Measurements from ENCODE around the gene CHST11. TPM values are rescaled to one million over a fixed set of nuclear protein-coding genes. Genes with fewer than 3 reads are reported as not detected.

The CHST11 gene
- total RNA-seq, 1 experiment from 2014 or later, result 6.7 TPM

DNA sequence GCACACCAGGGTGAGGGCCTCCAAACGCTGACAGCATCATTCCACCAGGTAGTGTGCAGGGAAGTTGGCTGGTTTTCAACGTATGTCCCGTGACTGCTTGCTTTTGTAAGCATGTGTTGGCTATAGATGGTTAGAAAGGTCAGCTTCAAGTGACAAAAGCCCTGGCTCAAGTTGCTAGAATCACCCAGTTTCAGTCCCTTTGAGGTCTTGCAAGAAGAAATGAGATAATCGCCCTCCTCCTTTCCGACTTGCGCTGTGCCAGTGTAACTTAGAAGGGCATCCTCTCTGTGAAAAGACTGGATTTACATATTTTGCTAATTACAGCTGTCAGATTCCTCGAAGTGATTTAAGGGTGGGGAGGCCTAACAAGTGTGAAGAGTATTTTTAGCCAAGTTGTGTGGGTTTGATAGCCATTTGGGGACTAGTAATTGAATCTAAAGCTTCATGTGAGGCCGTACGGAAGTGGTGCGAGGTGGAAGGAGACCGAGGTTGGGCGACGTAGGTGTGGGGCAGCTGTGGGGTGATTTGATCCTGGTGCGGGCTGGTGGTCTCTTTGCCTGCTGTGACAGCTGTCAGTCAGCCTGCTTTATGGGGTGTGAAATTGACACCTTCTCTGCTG, 94.7 kb downstream of the CHST11 start:
- Histone ChIP-seq H2BK5ac (ENCODE audit: insufficient read length, low read length) (no peak overlapping the region), H3K27me3 (ENCODE audit: insufficient read depth, low read length) (no peaks in the 10 kb centered on the region; the same call in 1 of the 2 replicates), H2BK120ac (ENCODE audit: low read depth, low read length, poor library complexity, severe bottlenecking) (no peak overlapping the region), H3K9ac (ENCODE audit: extremely low read depth, insufficient read length, low read length) (no peak overlapping the region), H2BK20ac (ENCODE audit: low read depth, low read length, poor library complexity, severe bottlenecking) (no peak overlapping the region), H3K79me1 (ENCODE audit: insufficient read depth, low read depth, low read length, poor library complexity, severe bottlenecking) (no peaks in the 10 kb centered on the region), H3T11ph (ENCODE audit: low read length) (no peak overlapping the region), H3K27ac (ENCODE audit: insufficient read length, low read depth, low read length) (no peak overlapping the region), H3K79me2 (ENCODE audit: insufficient read depth, low read length) (no peaks in the 10 kb centered on the region), H3K23ac (ENCODE audit: insufficient read length, low read depth, low read length) (no peak overlapping the region), H4K20me1 (ENCODE audit: control insufficient read depth, insufficient read depth, insufficient read length) (no peaks in the 10 kb centered on the region), H3K18ac (ENCODE audit: insufficient read length, low read depth, low read length) (no peak overlapping the region), H3K9me3 (ENCODE audit: control insufficient read depth, low read depth, low read length) (no peaks in the 10 kb centered on the region), H3K14ac (ENCODE audit: insufficient read depth, low read length) (no peak overlapping the region; the same call in 1 of the 2 replicates), H3K56ac (ENCODE audit: insufficient read length, low read depth, low read length) (no peak overlapping the region), H4K5ac (ENCODE audit: insufficient read length, low read depth, low read length) (no peak overlapping the region), H2BK15ac (ENCODE audit: low read depth, low read length) (no peak overlapping the region), H3K23me2 (ENCODE audit: insufficient read length, low read depth, low read length, poor library complexity, severe bottlenecking) (no peaks in the 10 kb centered on the region), H2AFZ (ENCODE audit: low read length) (no peak overlapping the region), H3K4me2 (ENCODE audit: insufficient read depth, insufficient read length, low read length) (no peak overlapping the region), H4K91ac (ENCODE audit: insufficient read length, low read depth, low read length) (no peak overlapping the region), H3K4ac (ENCODE audit: low read depth, low read length) (no peak overlapping the region), H3K4me1 (ENCODE audit: insufficient read depth, low read length) (no peaks in the 10 kb centered on the region), H2BK12ac (ENCODE audit: insufficient read length, low read depth, low read length) (no peak overlapping the region), H4K8ac (replicated peaks; ENCODE audit: insufficient read length, low read depth, low read length) (no peak overlapping the region), H2AK5ac (ENCODE audit: insufficient read length, low read length) (no peak overlapping the region)
- H3K4me1 Mint-ChIP-seq, result peaks cover 12 to 22% of the 10 kb centered on the region in 2 experiments
- TF ChIP-seq, protein P1, sequence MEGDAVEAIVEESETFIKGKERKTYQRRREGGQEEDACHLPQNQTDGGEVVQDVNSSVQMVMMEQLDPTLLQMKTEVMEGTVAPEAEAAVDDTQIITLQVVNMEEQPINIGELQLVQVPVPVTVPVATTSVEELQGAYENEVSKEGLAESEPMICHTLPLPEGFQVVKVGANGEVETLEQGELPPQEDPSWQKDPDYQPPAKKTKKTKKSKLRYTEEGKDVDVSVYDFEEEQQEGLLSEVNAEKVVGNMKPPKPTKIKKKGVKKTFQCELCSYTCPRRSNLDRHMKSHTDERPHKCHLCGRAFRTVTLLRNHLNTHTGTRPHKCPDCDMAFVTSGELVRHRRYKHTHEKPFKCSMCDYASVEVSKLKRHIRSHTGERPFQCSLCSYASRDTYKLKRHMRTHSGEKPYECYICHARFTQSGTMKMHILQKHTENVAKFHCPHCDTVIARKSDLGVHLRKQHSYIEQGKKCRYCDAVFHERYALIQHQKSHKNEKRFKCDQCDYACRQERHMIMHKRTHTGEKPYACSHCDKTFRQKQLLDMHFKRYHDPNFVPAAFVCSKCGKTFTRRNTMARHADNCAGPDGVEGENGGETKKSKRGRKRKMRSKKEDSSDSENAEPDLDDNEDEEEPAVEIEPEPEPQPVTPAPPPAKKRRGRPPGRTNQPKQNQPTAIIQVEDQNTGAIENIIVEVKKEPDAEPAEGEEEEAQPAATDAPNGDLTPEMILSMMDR (conservative IDR thresholded peaks at IDR 0.05), result no peak
- H3K27me3 Mint-ChIP-seq (ENCODE audit: low read depth), result no peaks in the 10 kb centered on the region; the same call in 1 of the 2 replicates
- no peak overlapping the region for H3K4me3 Mint-ChIP-seq
- no CpG with 5 or more reads among the region's 14 CpGs for WGBS (ENCODE audit: extremely low coverage, insufficient read length, low lambda C conversion rate)
- peaks cover 10% of the 10 kb centered on the region in 2 experiments; a peak in 4 of 5 replicates for H3K9me3 Mint-ChIP-seq
- no peak for DNase-seq
- no peak overlapping the region; a peak in 1 of 7 replicates for H3K27ac Mint-ChIP-seq
- H3K36me3 Mint-ChIP-seq (ENCODE audit: insufficient read depth in 1 of 3, low read depth in 3 of 3), result peaks cover 2 to 13% (median 6%) of the 10 kb centered on the region in 3 experiments; a peak in 6 of 7 replicates
